ENCODE results near the gene MTFR1L.

Gene MTFR1L

DNA sequence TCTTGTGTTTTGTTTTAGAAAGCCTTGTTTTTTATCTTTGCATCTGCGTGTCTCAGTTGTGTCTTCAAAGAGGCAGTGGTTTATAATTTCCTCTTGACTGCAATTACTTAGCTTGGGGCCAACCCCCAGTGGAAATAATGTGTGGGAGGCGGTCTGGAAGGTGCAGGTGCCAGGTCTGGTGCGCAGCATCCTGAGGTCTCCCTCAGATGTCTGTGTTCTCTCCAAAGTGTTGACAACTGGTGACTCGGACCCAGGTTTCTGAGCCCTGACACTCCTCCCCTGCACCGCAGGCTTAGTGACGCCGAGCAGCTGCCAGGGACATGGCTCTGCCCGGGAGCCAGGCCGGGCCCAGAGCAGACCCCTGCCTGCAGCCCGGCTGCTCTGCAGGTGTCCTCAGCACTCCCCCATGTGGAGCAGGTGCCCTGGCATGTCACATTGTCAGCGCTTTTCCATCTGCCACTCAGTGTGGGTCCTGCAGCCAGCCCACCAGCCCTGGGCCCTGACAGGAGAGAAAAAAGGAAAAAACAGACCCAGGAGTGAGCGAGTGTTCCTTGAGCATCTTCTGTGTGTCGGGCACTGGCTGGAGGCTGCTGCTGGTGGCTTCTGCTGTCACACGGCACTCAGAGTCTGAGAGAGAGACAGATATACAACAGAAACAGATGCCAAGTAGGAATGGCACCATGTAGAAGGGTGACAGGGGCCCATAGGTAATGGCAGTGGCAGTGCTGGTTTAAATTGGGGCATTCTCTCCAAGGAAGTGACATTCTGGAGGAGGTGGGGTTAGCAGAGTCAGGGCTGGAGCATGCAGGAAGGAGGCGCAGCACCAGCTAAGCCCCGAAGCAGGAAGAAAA is 44.6 kb upstream of the MTFR1L start:
- Histone ChIP-seq H4K20me1 (peaks cover 0 to 35% (median 0%) of the 10 kb centered on the region in 11 experiments; a peak in 7 of 22 replicates), H3K4me1 (peaks cover 41 to 76% (median 63%) of the 10 kb centered on the region in 10 experiments), H3K4me2 (peak overlapping the region; percentile 66 to 82 (median 75)), H3K4me3 (0 out of 20 replicates have a peak overlapping the region, but pooled peaks of 1 of the 10 experiments have one; percentile 16), H3K36me3 (no peaks in the 10 kb centered on the region), H3K9ac (peak overlapping the region in 4 of 11 experiments; percentile 1 to 41 (median 36); a peak in 5 of 22 replicates), H3K9me3 (replicated peaks in 1 of 11) (no peaks in the 10 kb centered on the region), H3K27me3 (peaks cover 0 to 55% (median 0%) of the 10 kb centered on the region in 11 experiments; a peak in 7 of 22 replicates), H3K27ac (peak overlapping the region in 4 of 11 experiments; percentile 26 to 46 (median 32); a peak in 5 of 22 replicates)
- no peak for TF ChIP-seq Cebpa-rat (IDR thresholded peaks at IDR 0.05)

GRCh38 chr1:25779388-25779787 is 40.4 kb upstream of the MTFR1L start:
- no peaks in the 10 kb centered on the region for H3K36me3 ChIP-seq
- no peak overlapping the region for H3K27ac ChIP-seq
- peaks cover 17 to 34% (median 26%) of the 10 kb centered on the region in 10 experiments for H3K4me1 ChIP-seq
- H4K20me1 ChIP-seq: peaks cover 0 to 11% (median 0%) of the 10 kb centered on the region in 11 experiments; a peak in 5 of 22 replicates
- no peak for TF ChIP-seq Cebpa-rat (IDR thresholded peaks at IDR 0.05)
- H3K27me3 ChIP-seq: peaks cover 0 to 16% (median 0%) of the 10 kb centered on the region in 11 experiments; a peak in 5 of 22 replicates
- no peaks in the 10 kb centered on the region for H3K9me3 ChIP-seq (replicated peaks in 1 of 11)
- no peak overlapping the region for H3K9ac ChIP-seq
- no peak overlapping the region for H3K4me3 ChIP-seq
- no peak overlapping the region for H3K4me2 ChIP-seq

- H3K27ac ChIP-seq: no peak overlapping the region
- no peaks in the 10 kb centered on the region for H3K9me3 ChIP-seq (replicated peaks in 1 of 11)
- no peak overlapping the region for H3K4me2 ChIP-seq
- no peak overlapping the region for H3K9ac ChIP-seq
- peaks cover 12 to 29% (median 21%) of the 10 kb centered on the region in 10 experiments for H3K4me1 ChIP-seq
- H3K36me3 ChIP-seq: no peaks in the 10 kb centered on the region
- peaks cover 0 to 11% (median 0%) of the 10 kb centered on the region in 11 experiments; a peak in 4 of 22 replicates for H3K27me3 ChIP-seq
- peaks cover 0 to 8% (median 0%) of the 10 kb centered on the region in 11 experiments; a peak in 5 of 22 replicates for H4K20me1 ChIP-seq
- no peak overlapping the region for H3K4me3 ChIP-seq
- TF ChIP-seq Cebpa-rat (IDR thresholded peaks at IDR 0.05): no peak
Observed at GRCh38 chr1:25779894-25780293, 39.9 kb upstream of the MTFR1L start.

GRCh38 chr1:25780318-25781129 is 39.2 kb upstream of the MTFR1L start:
- no peak overlapping the region for H3K9ac ChIP-seq
- no peak overlapping the region for H3K27ac ChIP-seq
- no peaks in the 10 kb centered on the region for H3K36me3 ChIP-seq
- peaks cover 8 to 22% (median 14%) of the 10 kb centered on the region in 10 experiments for H3K4me1 ChIP-seq
- no peak for TF ChIP-seq Cebpa-rat (IDR thresholded peaks at IDR 0.05)
- peaks cover 0 to 4% (median 0%) of the 10 kb centered on the region in 11 experiments; a peak in 2 of 22 replicates for H4K20me1 ChIP-seq
- no peaks in the 10 kb centered on the region for H3K9me3 ChIP-seq (replicated peaks in 1 of 11)
- H3K27me3 ChIP-seq: peaks cover 0 to 5% (median 0%) of the 10 kb centered on the region in 11 experiments; a peak in 4 of 22 replicates
- no peak overlapping the region for H3K4me2 ChIP-seq
- no peak overlapping the region for H3K4me3 ChIP-seq

DNA sequence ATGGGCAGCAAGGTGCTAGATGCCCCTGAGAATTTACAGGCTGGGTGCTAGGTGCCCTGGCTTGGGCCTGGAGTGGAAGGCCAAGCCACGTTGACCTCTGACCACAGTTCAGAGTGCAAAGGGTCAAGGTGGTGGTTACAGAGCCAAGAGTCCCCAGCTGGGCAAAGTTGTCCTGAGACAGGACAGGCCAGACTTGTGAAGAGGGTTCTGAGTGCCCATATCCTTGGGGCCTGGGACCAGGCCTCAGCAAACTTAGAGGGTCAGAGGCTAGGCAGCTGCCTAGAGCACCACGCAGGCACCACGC is 38.7 kb upstream of the MTFR1L start:
- no peak for TF ChIP-seq Cebpa-rat (IDR thresholded peaks at IDR 0.05)
- peaks cover 0 to 4% (median 0%) of the 10 kb centered on the region in 11 experiments; a peak in 1 of 22 replicates for H4K20me1 ChIP-seq
- H3K9ac ChIP-seq: no peak overlapping the region
- H3K9me3 ChIP-seq (replicated peaks in 1 of 11): no peaks in the 10 kb centered on the region
- H3K4me1 ChIP-seq: peaks cover 4 to 17% (median 9%) of the 10 kb centered on the region in 10 experiments; a peak in 18 of 20 replicates
- H3K4me3 ChIP-seq: no peak overlapping the region
- no peaks in the 10 kb centered on the region for H3K27me3 ChIP-seq
- no peak overlapping the region for H3K27ac ChIP-seq
- no peaks in the 10 kb centered on the region for H3K36me3 ChIP-seq
- no peak overlapping the region for H3K4me2 ChIP-seq

- no peaks in the 10 kb centered on the region for H3K36me3 ChIP-seq
- H3K9me3 ChIP-seq (replicated peaks in 1 of 11): no peaks in the 10 kb centered on the region
- no peak overlapping the region for H3K4me3 ChIP-seq
- TF ChIP-seq Cebpa-rat (IDR thresholded peaks at IDR 0.05): no peak
- peaks cover 12 to 20% (median 15%) of the 10 kb centered on the region in 10 experiments for H3K4me1 ChIP-seq
- no peak overlapping the region for H3K4me2 ChIP-seq
- no peaks in the 10 kb centered on the region for H3K27me3 ChIP-seq
- H4K20me1 ChIP-seq: peaks cover 0 to 8% (median 0%) of the 10 kb centered on the region in 11 experiments; a peak in 1 of 22 replicates
- no peak overlapping the region for H3K9ac ChIP-seq
- H3K27ac ChIP-seq: no peak overlapping the region
Observed at GRCh38 chr1:25782608-25783201, 37.0 kb upstream of the MTFR1L start.

- no peak overlapping the region for H3K27ac ChIP-seq
- no peaks in the 10 kb centered on the region for H3K27me3 ChIP-seq
- TF ChIP-seq Cebpa-rat (IDR thresholded peaks at IDR 0.05): no peak
- H3K4me1 ChIP-seq: peaks cover 18 to 24% (median 20%) of the 10 kb centered on the region in 10 experiments
- peaks cover 0 to 8% (median 0%) of the 10 kb centered on the region in 11 experiments; a peak in 1 of 22 replicates for H4K20me1 ChIP-seq
- H3K9me3 ChIP-seq (replicated peaks in 1 of 11): no peaks in the 10 kb centered on the region
- H3K4me2 ChIP-seq: no peak overlapping the region
- no peaks in the 10 kb centered on the region for H3K36me3 ChIP-seq
- H3K4me3 ChIP-seq: no peak overlapping the region
- no peak overlapping the region for H3K9ac ChIP-seq
Observed at GRCh38 chr1:25784575-25785051, 35.1 kb upstream of the MTFR1L start.

DNA sequence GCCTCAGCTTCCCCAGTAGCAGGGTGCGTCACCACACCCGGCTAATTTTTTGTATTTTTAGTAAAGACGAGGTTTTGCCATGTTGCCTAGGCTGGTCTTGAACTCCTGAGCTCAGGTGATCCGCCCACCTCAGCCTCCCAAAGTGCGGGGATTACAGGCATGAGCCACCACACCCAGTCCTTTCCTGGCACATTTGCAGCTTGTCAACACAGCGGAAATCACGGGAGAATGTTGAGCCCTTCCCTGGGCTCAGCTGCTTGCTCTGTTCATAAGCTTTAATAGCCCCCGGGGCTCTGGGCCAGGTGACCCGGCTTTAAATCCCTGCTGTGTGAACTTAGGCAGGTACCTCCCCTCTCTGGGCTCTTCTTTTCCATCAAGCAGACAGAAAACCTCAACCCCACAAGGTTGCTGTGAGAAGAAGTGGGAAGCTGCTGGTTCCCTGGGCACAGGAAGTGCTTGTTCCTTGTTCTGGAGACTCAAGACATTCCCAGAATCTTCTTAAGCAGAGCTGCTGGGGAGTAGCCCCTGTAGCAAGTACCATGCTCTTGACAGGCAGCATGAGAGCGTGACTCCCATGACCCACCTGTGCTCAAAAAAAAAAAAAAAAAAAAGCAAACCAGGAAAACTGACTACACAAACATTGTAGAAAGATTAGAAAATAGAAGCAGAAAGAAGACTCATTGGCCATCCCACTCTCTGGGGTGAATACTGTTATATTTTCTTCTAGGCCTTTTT is 34.3 kb upstream of the MTFR1L start:
- Histone ChIP-seq H3K4me2 (peak overlapping the region in 2 of 11 experiments; percentile 41 to 46; a peak in 3 of 22 replicates), H3K9me3 (replicated peaks in 1 of 11) (no peaks in the 10 kb centered on the region), H3K9ac (no peak overlapping the region), H3K27me3 (no peaks in the 10 kb centered on the region), H3K4me3 (no peak overlapping the region), H3K36me3 (no peaks in the 10 kb centered on the region), H3K27ac (no peak overlapping the region), H4K20me1 (peaks cover 0 to 8% (median 0%) of the 10 kb centered on the region in 11 experiments; a peak in 1 of 22 replicates), H3K4me1 (peaks cover 18 to 24% (median 20%) of the 10 kb centered on the region in 10 experiments)
- TF ChIP-seq Cebpa-rat (IDR thresholded peaks at IDR 0.05): no peak
